Epithelial cell of esophagus (primary cell): ENCODE results near the gene ACTN1.

Experiments
- DNase-seq: peaks from one replicate; pipeline ENCODE4 v3.0.0; 2010; ENCODE audit warnings: low read depth
- H3K4me3 ChIP-seq: 2 replicates; pipeline ENCODE4 v1.5.1; 2011; ENCODE audit warnings: mild to moderate bottlenecking, low read length, control low read depth
- TF ChIP-seq, protein P1 (sequence below): IDR thresholded peaks from 2 replicates; pipeline ENCODE4 v1.5.1; 2011; ENCODE audit warnings: low read depth, mild to moderate bottlenecking, low read length, control low read depth, inconsistent platforms; ENCODE audit not compliant: insufficient read depth; ENCODE audit errors: missing control alignments

Gene ACTN1

DNA sequence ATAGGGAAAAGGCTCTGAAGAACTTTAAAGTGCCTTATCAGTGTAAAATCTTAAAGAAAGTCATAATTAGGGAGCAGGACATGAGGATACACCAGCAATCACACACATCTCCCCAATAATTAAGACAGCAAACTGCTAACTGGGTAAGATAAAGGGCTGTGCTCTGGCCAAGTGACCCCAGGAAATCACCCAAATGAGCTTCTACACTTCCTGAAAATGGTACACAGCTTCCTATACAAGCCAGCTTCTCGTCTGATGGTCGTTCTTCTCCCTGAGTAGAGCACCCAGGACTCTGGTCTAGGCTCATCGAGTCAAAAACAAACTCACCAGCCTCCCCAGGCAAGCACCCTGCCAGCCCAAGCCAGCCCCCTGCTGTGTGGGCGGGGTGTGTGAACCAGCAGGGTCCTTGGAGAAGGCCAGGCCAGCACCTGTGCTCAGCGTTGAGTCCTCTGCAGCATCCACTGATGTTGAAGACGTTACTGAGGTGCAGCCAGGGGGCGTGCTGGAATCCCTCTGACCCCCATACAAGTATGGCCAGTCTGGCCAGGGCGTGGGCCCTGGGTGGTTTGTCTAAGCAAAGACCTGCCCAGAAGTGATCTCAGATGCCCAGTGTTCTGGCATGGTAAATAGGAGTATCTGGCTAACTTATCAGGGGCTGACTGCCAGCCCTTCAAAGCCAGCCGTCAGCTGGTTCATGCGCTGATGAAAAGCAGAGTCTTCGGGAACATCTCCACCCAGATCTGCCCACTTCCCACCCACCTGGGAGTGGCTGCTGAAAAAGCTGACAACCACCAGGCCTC lies 41.4 kb downstream of the ACTN1 start:
- peak; percentile 50 for DNase-seq

DNA sequence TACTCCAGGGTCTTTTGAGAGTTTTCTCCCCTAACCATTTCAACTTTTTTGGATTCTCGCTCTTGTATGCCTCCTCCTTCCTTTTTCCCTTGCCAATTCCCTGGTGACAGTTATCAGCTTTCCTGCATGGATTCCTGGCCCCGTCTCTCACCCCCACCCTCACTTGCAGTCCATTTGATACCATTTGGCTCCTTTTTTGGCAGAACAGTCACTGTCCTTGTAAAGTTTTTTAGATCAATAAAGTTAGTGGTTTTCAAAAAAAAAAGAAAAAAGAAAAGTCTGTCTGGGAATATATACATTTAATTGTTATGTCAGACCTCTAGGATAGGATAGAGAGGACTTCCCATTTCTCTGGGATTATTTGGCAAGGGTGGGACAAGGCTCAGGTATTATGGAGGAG lies 42.1 kb downstream of the ACTN1 start:
- no peak overlapping the region for H3K4me3 ChIP-seq
- no peak for DNase-seq
- TF ChIP-seq, protein P1, sequence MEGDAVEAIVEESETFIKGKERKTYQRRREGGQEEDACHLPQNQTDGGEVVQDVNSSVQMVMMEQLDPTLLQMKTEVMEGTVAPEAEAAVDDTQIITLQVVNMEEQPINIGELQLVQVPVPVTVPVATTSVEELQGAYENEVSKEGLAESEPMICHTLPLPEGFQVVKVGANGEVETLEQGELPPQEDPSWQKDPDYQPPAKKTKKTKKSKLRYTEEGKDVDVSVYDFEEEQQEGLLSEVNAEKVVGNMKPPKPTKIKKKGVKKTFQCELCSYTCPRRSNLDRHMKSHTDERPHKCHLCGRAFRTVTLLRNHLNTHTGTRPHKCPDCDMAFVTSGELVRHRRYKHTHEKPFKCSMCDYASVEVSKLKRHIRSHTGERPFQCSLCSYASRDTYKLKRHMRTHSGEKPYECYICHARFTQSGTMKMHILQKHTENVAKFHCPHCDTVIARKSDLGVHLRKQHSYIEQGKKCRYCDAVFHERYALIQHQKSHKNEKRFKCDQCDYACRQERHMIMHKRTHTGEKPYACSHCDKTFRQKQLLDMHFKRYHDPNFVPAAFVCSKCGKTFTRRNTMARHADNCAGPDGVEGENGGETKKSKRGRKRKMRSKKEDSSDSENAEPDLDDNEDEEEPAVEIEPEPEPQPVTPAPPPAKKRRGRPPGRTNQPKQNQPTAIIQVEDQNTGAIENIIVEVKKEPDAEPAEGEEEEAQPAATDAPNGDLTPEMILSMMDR: no peak

More for the DNA sequence above, 41.4 kb downstream of the ACTN1 start:
- TF ChIP-seq, protein P1: peak; percentile 52
- H3K4me3 ChIP-seq: no peak overlapping the region

GRCh38 chr14:68936476-68936875 lies 42.6 kb downstream of the ACTN1 start:
- no peak for DNase-seq
- TF ChIP-seq, protein P1: no peak
- no peak overlapping the region for H3K4me3 ChIP-seq

- no peak overlapping the region for H3K4me3 ChIP-seq
- TF ChIP-seq, protein P1: no peak
- DNase-seq: no peak
Observed at GRCh38 chr14:68935761-68936214, 43.3 kb downstream of the ACTN1 start.

DNA sequence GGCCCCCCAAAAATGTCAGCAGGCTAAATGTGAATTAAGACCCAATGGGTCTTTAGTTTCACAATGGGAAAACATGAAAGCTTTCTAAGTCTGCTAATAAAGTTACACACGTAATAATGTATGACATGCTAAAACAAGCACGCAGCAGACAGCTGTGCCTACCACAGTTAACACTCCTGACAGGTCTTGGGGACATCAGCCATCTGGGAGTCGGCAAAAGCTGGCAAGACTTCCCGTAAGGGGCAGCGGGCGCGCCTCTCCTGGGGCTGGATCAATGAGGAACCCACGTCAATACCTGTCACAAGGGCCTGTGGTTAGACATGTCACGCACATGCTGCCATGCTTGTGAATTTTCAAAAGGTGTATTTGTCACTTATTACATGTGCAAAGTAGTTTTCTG lies 45.0 kb downstream of the ACTN1 start:
- no peak overlapping the region for H3K4me3 ChIP-seq
- DNase-seq: no peak
- TF ChIP-seq, protein P1: no peak

- no peak for DNase-seq
- TF ChIP-seq, protein P1: no peak
- no peak overlapping the region for H3K4me3 ChIP-seq
Observed at GRCh38 chr14:68932686-68933085, 46.4 kb downstream of the ACTN1 start.

- no peak for DNase-seq
- H3K4me3 ChIP-seq: no peak overlapping the region
- TF ChIP-seq, protein P1: no peak
Observed at GRCh38 chr14:68932231-68932630, 46.9 kb downstream of the ACTN1 start.
